PC-3 (cell line): Measurements from ENCODE around the gene ZNF319. TPM values are rescaled to one million over a fixed set of nuclear protein-coding genes. Genes with fewer than 3 reads are reported as not detected.

Experiments used
- ATAC-seq: fragments of 200-7000 bp; cut with Tn5 transposase; 2 replicates; pipeline ENCODE4 v1.9.1; 2020; ENCODE audit warnings: mild to moderate bottlenecking, moderate library complexity
- BruUV-seq: library from RNA; stranded (reverse); fragments of 400-500 nt; replicated peaks from 2 replicates; lab custom pipeline; 2021; lab: Mats Ljungman, UMichigan
- CTCF ChIA-PET: fragments of 300-600 bp; sonication (Branson Sonifier 250); formaldehyde crosslinking; loops from one replicate; lab custom pipeline; 2022; ENCODE audit warnings: antibody characterized with exemption; lab: Charles Lee
- POLR2A ChIA-PET: fragments of 300-600 bp; sonication (Branson Sonifier 250); formaldehyde crosslinking; loops from one replicate; lab custom pipeline; 2022; ENCODE audit warnings: antibody characterized with exemption; ENCODE audit not compliant: unreplicated experiment; lab: Charles Lee
- DNase-seq: peaks from one replicate; pipeline ENCODE4 v3.0.0-alpha.2; 2015
- H2AFZ ChIP-seq: fragments of 300-600 bp; sonication (generic); 2 replicates; pipeline ENCODE4 v1.6.0; 2016; ENCODE audit warnings: antibody characterized with exemption, low read length
- H3F3A ChIP-seq: fragments of 300-600 bp; sonication (generic); one replicate; pipeline ENCODE4 v1.6.0; 2017; ENCODE audit warnings: antibody characterized with exemption, low read length, control low read depth, mild to moderate bottlenecking; ENCODE audit not compliant: unreplicated experiment
- H3K27ac ChIP-seq: fragments of 300-600 bp; sonication (generic); 2 replicates; pipeline ENCODE4 v1.5.1; 2016; ENCODE audit warnings: mild to moderate bottlenecking, low read length
- H3K27me3 ChIP-seq: fragments of 300-600 bp; sonication (generic); 2 replicates; pipeline ENCODE4 v1.6.1; 2016; ENCODE audit warnings: low read length, mixed read lengths
- H3K36me3 ChIP-seq: fragments of 300-600 bp; sonication (generic); 2 replicates; pipeline ENCODE4 v1.6.1; 2016; ENCODE audit warnings: low read depth, mixed run types, low read length, mixed read lengths
- H3K4me1 ChIP-seq: fragments of 300-600 bp; sonication (generic); 2 replicates; pipeline ENCODE4 v1.5.1; 2016; ENCODE audit warnings: low read length; ENCODE audit not compliant: insufficient read depth
- H3K4me2 ChIP-seq: fragments of 300-600 bp; sonication (generic); 2 replicates; pipeline ENCODE4 v1.6.0; 2016; ENCODE audit warnings: low read length
- H3K4me3 ChIP-seq: fragments of 300-600 bp; sonication (generic); 2 replicates; pipeline ENCODE4 v1.5.1; 2016; ENCODE audit warnings: mild to moderate bottlenecking, low read length, mixed read lengths
- H3K79me2 ChIP-seq: fragments of 300-600 bp; sonication (generic); 2 replicates; pipeline ENCODE4 v1.6.1; 2017; ENCODE audit warnings: low read length, mixed read lengths
- H3K9ac ChIP-seq: fragments of 300-600 bp; sonication (generic); 2 replicates; pipeline ENCODE4 v1.6.0; 2016; ENCODE audit warnings: mild to moderate bottlenecking, low read length
- H3K9me2 ChIP-seq: fragments of 300-600 bp; sonication (generic); replicated peaks from 2 replicates; pipeline ENCODE4 v1.6.1; 2016; ENCODE audit warnings: mixed run types, low read length, mixed read lengths
- H3K9me3 ChIP-seq: fragments of 300-600 bp; sonication (generic); 2 replicates; pipeline ENCODE4 v1.6.1; 2016; ENCODE audit warnings: low read length, mixed read lengths
- H4K20me1 ChIP-seq: fragments of 300-600 bp; sonication (generic); 2 replicates; pipeline ENCODE4 v1.6.1; 2016; ENCODE audit warnings: low read length, mixed read lengths
- CTCF ChIP-seq: fragments of 300-600 bp; sonication (generic); conservative IDR thresholded peaks from 2 replicates; pipeline ENCODE4 v1.5.1; 2017; ENCODE audit warnings: antibody characterized with exemption, low read depth, mild to moderate bottlenecking, low read length
- EZH2 ChIP-seq: fragments of 300-600 bp; sonication (generic); IDR thresholded peaks from one replicate; pipeline ENCODE4 v1.6.1; 2017; ENCODE audit warnings: antibody characterized with exemption, mild to moderate bottlenecking, low read length; ENCODE audit not compliant: unreplicated experiment
- EZH2phosphoT487 ChIP-seq: fragments of 300-600 bp; sonication (generic); IDR thresholded peaks from 2 replicates; pipeline ENCODE4 v1.6.1; 2018; ENCODE audit warnings: mild to moderate bottlenecking, antibody characterized with exemption, low read length, borderline replicate concordance
- intact Hi-C: fragments of 100-400 bp; cut with micrococcal nuclease; formaldehyde crosslinking; loops from 2 replicates; pipeline ENCODE4 v1.9.0; 2023
- total RNA-seq: library from RNA; depleted of rRNA; stranded (reverse); fragments of >200 nt; gene quantifications from 2 replicates; pipeline ENCODE4 v1.2.3, GENCODE V29; 2014

Gene ZNF319
- total RNA-seq, 1 experiment from 2014 or later, result 2.2 TPM

GRCh38 chr16:57991551-57992059 lies 8.9 kb downstream of the ZNF319 start:
- H3F3A ChIP-seq, result no peaks in the 10 kb centered on the region
- H3K9ac ChIP-seq, result no peak overlapping the region
- no peaks in the 10 kb centered on the region for H3K9me3 ChIP-seq
- ChIA-PET POLR2A (no interaction called here), CTCF (no interaction called here)
- H3K4me2 ChIP-seq, result no peak overlapping the region
- peaks cover 6% of the 10 kb centered on the region for H3K4me1 ChIP-seq
- H3K27me3 ChIP-seq, result no peaks in the 10 kb centered on the region
- no peaks in the 10 kb centered on the region for H3K36me3 ChIP-seq
- H3K9me2 ChIP-seq, result no peaks in the 10 kb centered on the region
- TF ChIP-seq EZH2 (no peak), EZH2phosphoT487 (no peak), CTCF (no peak)
- H3K79me2 ChIP-seq, result no peaks in the 10 kb centered on the region
- H2AFZ ChIP-seq, result no peak overlapping the region
- ATAC-seq, result no peak
- no TSS peak for BruUV-seq
- no peak overlapping the region for H3K4me3 ChIP-seq
- no peak overlapping the region for H3K27ac ChIP-seq
- intact Hi-C loops, result no loop called here
- H4K20me1 ChIP-seq, result no peaks in the 10 kb centered on the region
- DNase-seq, result no peak

- H3K4me3 ChIP-seq, result no peak overlapping the region
- H3K27ac ChIP-seq, result no peak overlapping the region
- H3K4me2 ChIP-seq, result no peak overlapping the region
- peaks cover 6% of the 10 kb centered on the region for H3K4me1 ChIP-seq
- no peak overlapping the region for H3K9ac ChIP-seq
- H3K9me2 ChIP-seq, result no peaks in the 10 kb centered on the region
- no peak overlapping the region for H2AFZ ChIP-seq
- DNase-seq (no peak), ATAC-seq (no peak)
- intact Hi-C loops, result no loop called here
- no TSS peak for BruUV-seq
- CTCF ChIA-PET, result no interaction called here
- H4K20me1 ChIP-seq, result no peaks in the 10 kb centered on the region
- H3K27me3 ChIP-seq, result no peaks in the 10 kb centered on the region
- no peaks in the 10 kb centered on the region for H3K9me3 ChIP-seq
- no peaks in the 10 kb centered on the region for H3F3A ChIP-seq
- TF ChIP-seq EZH2 (no peak), EZH2phosphoT487 (no peak), CTCF (no peak)
- POLR2A ChIA-PET, result no interaction called here
- H3K36me3 ChIP-seq, result no peaks in the 10 kb centered on the region
- H3K79me2 ChIP-seq, result no peaks in the 10 kb centered on the region
These were observed 11.5 kb downstream of the ZNF319 start for GRCh38 chr16:57988929-57989328.

- no peak overlapping the region for H3K27ac ChIP-seq
- H3F3A ChIP-seq, result no peaks in the 10 kb centered on the region
- BruUV-seq, result no TSS peak
- no peak overlapping the region for H3K4me2 ChIP-seq
- H4K20me1 ChIP-seq, result no peaks in the 10 kb centered on the region
- H3K9ac ChIP-seq, result no peak overlapping the region
- ChIA-PET POLR2A (no interaction called here), CTCF (no interaction called here)
- no peaks in the 10 kb centered on the region for H3K27me3 ChIP-seq
- no peaks in the 10 kb centered on the region for H3K4me1 ChIP-seq
- no peaks in the 10 kb centered on the region for H3K79me2 ChIP-seq
- no peaks in the 10 kb centered on the region for H3K9me3 ChIP-seq
- DNase-seq (no peak), ATAC-seq (no peak)
- H3K4me3 ChIP-seq, result no peak overlapping the region
- H2AFZ ChIP-seq, result no peak overlapping the region
- H3K9me2 ChIP-seq, result no peaks in the 10 kb centered on the region
- intact Hi-C loops, result no loop called here
- TF ChIP-seq EZH2phosphoT487, result no peak
- no peaks in the 10 kb centered on the region for H3K36me3 ChIP-seq
These were observed 12.9 kb downstream of the ZNF319 start for GRCh38 chr16:57987441-57988177.
